ENCODE results near the gene ARHGDIB.

The ARHGDIB gene

GRCh38 chr12:14984036-14984435, 22.6 kb upstream of the ARHGDIB start:
- no peak for DNase-seq (ENCODE audit: extremely low read depth in 1 of 2, low read depth in 1 of 2)

GRCh38 chr12:14982991-14983390, 21.6 kb upstream of the ARHGDIB start:
- DNase-seq (ENCODE audit: extremely low read depth in 1 of 2, low read depth in 1 of 2): no peak

GRCh38 chr12:14982562-14982961, 21.2 kb upstream of the ARHGDIB start:
- no peak for DNase-seq (ENCODE audit: extremely low read depth in 1 of 2, low read depth in 1 of 2)

- no peak for DNase-seq (ENCODE audit: extremely low read depth in 1 of 2, low read depth in 1 of 2)
Observed at GRCh38 chr12:14981049-14981448, 19.6 kb upstream of the ARHGDIB start.

GRCh38 chr12:14979468-14979867, 18.1 kb upstream of the ARHGDIB start:
- DNase-seq (ENCODE audit: extremely low read depth in 1 of 2, low read depth in 1 of 2): no peak

- DNase-seq (ENCODE audit: extremely low read depth in 1 of 2, low read depth in 1 of 2): no peak
Observed at GRCh38 chr12:14976658-14977057, 15.3 kb upstream of the ARHGDIB start.

GRCh38 chr12:14975457-14975856, 14.1 kb upstream of the ARHGDIB start:
- no peak for DNase-seq (ENCODE audit: extremely low read depth in 1 of 2, low read depth in 1 of 2)

GRCh38 chr12:14974633-14975032, 13.2 kb upstream of the ARHGDIB start:
- no peak for DNase-seq (ENCODE audit: extremely low read depth in 1 of 2, low read depth in 1 of 2)

GRCh38 chr12:14972816-14973215, 11.4 kb upstream of the ARHGDIB start, which contains the start of gene PDE6H:
PDE6H (plus strand) TSS chr12:14973042; CDS start chr12:14978013, 4,971 bp downstream.
- DNase-seq (ENCODE audit: extremely low read depth in 1 of 2, low read depth in 1 of 2): no peak

- no peak for DNase-seq (ENCODE audit: extremely low read depth in 1 of 2, low read depth in 1 of 2)
Observed at GRCh38 chr12:14970473-14970872, 9.1 kb upstream of the ARHGDIB start.

- DNase-seq (ENCODE audit: extremely low read depth in 1 of 2, low read depth in 1 of 2): no peak
Observed at GRCh38 chr12:14968478-14968877, 7.1 kb upstream of the ARHGDIB start.

GRCh38 chr12:14965221-14965620, 3.8 kb upstream of the ARHGDIB start:
- DNase-seq (ENCODE audit: extremely low read depth in 1 of 2, low read depth in 1 of 2): no peak

- no peak for DNase-seq (ENCODE audit: extremely low read depth in 1 of 2, low read depth in 1 of 2)
Observed at GRCh38 chr12:14964406-14964805, 3.0 kb upstream of the ARHGDIB start.

GRCh38 chr12:14963520-14963919, 2.1 kb upstream of the ARHGDIB start:
- no peak for DNase-seq (ENCODE audit: extremely low read depth in 1 of 2, low read depth in 1 of 2)

- no peak for DNase-seq (ENCODE audit: extremely low read depth in 1 of 2, low read depth in 1 of 2)
Observed at GRCh38 chr12:14962797-14963196, 1.4 kb upstream of the ARHGDIB start.

GRCh38 chr12:14962153-14962539, 745 bp upstream of the ARHGDIB start:
- no peak for DNase-seq (ENCODE audit: extremely low read depth in 1 of 2, low read depth in 1 of 2)

GRCh38 chr12:14960548-14961465, 594 bp downstream of the ARHGDIB start:
- DNase-seq (ENCODE audit: extremely low read depth in 1 of 2, low read depth in 1 of 2): no peak

- DNase-seq (ENCODE audit: extremely low read depth in 1 of 2, low read depth in 1 of 2): no peak
Observed at GRCh38 chr12:14959916-14960496, 1.4 kb downstream of the ARHGDIB start.

- no peak for DNase-seq (ENCODE audit: extremely low read depth in 1 of 2, low read depth in 1 of 2)
Observed at GRCh38 chr12:14959463-14959862, 1.9 kb downstream of the ARHGDIB start.

GRCh38 chr12:14959126-14959440, 2.3 kb downstream of the ARHGDIB start:
- DNase-seq (ENCODE audit: extremely low read depth in 1 of 2, low read depth in 1 of 2): no peak

- DNase-seq (ENCODE audit: extremely low read depth in 1 of 2, low read depth in 1 of 2): no peak
Observed at GRCh38 chr12:14958361-14959125, 2.9 kb downstream of the ARHGDIB start.

All from activated CD8-positive, alpha-beta memory T cell treated with anti-CD3 and anti-CD28 coated beads for 1 hour (primary cell).